ENCODE measurements around the gene PSMD1.

PSMD1 gene

DNA sequence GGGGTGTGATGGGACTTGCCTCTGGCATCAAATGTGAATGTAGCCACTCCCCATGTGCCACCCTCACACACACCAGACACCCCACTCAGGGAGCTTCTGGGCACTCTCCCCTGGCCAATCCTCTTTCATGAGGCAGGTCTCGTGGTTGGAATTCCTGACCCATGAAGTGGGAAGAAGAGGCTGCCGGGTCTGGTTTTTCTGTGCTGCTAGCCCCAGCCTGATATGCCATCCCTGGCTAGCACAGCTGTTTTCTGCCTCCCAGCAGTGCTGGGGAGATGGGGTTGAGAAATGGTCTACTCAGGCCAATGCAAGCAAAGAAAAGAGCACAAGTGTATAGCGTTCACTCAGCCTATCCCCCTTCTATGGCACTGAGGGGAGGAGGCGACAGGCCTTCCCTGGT, 20.5 kb upstream of the PSMD1 start:
- DNase-seq (ENCODE audit: low spot score): no peak

DNA sequence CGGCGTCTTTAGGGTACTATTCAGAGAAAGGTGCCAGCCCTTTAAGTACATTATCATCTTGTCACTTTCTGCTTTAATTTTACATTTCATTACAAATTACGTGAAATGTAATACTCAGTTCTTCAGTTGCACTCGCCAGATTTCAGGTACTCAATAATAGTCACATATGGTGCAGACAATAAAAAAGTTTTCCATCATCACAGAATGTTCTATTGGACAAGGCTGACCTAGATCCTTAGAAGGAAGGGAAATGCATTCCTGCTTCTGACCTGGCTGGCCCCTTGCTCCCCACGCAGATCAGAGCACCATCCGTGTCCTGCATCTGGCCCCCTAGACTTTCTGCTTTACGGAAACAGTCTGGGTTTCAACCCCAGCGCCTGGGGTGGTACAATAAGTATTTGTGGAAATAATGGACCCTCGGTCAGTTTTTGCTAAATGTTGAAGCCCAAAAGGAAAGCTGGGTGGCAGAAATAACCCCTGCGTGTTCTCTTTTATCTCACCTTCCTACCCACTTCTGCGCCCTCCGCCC, 20.0 kb upstream of the PSMD1 start:
- no peak for DNase-seq (ENCODE audit: low spot score)

DNA sequence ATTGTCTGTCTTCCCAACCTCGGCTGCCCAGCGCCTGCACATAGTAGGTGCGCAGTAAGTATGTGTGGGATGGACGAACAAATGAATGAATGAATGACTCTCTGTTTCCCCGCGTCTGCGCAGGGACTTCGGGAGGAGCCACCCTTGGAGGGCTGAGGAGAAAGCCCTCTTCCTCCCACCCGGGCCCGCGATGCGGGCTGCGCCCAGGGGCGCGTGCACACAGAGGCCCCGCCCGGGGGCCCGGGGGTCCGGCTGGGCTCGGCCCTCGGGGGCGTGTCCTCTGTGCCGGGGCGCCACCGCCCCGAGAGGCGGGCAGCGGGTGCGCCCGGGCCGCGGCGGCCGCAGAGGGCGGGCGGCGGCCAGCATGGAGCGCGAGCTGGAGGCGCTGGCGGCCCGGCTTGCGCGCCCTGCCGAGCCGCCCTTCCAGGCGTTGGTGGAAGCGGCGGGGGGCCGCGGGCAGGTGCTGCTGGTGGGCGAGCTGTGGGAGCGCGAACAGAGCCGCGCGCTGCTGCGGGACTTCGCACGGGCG, 19.4 kb upstream of the PSMD1 start, which contains the start of gene C2orf72:
TSS of gene C2orf72 (plus strand) at position 322 of the 529 bp plus-strand sequence. CDS start at position 365, 43 bp downstream.
- DNase-seq (ENCODE audit: low spot score): no peak

DNA sequence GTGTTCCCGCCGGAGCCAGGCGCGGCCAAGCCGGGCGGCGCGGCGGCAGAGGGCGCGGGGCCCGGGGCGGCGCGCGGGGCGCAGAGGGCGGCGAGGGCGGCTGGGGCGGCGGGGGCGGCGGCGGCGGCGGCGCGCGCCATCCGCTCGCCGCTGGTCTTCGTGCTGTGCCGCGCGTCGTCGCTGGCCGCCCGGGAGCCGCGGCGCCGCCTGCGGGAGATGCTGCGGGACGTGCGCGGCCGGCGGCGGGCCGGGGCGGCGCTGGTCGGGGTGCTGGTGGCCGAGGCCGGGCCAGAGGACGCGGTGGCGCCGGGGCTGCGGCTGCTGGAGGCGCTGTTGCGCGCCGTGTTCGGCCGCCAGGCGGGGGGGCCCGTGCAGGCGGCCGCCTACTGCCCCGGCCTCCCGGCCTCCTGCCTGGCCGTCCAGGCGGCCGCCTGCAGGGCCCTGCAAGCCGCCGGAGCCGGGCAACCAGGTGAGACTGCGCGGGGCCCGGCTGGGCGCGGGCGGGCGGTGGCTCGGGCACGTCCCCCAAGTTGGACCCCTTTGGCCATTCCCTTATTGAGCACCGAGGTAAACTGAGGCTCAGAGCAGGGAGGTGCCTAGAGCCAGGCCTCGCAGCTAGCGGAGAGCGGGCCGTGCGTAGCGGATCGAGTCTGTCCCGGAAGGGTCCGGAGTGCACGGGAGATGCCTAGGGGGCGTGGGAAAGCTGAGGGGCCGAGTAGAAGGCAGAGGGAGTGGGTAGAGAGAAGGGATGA, 18.8 kb upstream of the PSMD1 start:
- no peak for DNase-seq (ENCODE audit: low spot score)

DNA sequence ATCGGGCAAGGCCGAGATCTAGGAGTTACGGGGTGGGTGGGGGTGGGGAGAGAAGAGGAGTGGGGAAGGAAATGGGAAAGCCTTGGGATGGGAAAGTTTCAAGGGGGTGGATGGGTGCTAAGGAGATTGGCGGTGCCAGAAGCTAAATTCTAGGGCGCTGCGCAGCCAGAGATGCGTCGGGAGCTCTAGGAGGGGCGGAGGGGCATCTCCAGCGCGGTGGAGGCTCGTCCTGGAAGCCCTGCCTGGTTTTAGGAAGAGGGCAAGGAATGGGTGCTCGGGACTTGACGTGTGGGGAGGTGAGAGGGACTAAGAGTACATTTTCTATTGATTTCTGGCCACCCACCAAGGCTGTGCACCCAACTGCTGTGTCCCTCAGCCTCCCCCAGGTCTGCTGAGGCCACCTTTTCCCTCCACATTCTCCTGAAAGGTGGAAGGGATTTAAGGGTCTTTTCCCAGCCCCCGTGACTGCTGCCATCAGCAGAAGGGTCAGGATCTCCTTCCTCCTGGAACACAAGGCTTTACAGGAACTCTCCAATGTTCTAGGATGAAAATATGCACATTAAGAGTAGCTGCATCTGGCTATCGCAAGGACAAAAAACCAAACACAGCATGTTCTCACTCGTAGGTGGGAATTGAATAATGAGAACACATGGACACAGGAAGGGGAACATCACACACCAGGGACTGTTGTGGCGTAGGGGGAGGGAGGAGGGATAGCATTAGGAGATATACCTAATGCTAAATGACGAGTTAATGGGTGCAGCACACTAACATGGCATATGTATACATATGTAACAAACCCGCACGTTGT, 18.0 kb upstream of the PSMD1 start:
- DNase-seq (ENCODE audit: low spot score): no peak

DNA sequence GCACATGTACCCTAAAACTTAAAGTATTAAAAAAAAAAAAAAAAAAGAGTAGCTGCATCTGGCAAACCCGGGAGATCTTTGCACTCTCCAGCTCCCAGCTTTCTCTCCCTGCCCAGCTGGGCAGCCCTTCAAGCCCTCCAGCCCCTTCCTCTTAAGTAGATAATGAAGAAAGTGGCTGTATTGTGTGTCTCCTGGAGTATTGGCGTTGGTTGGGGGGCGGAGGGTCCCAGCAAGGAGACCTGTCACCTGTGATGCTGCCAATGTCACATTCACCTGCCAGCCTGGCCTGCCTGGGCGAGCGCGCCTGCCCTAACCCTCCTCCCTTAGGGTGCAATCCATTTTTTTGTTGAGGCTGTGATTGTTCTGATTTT, 17.4 kb upstream of the PSMD1 start:
- DNase-seq (ENCODE audit: low spot score): no peak

DNA sequence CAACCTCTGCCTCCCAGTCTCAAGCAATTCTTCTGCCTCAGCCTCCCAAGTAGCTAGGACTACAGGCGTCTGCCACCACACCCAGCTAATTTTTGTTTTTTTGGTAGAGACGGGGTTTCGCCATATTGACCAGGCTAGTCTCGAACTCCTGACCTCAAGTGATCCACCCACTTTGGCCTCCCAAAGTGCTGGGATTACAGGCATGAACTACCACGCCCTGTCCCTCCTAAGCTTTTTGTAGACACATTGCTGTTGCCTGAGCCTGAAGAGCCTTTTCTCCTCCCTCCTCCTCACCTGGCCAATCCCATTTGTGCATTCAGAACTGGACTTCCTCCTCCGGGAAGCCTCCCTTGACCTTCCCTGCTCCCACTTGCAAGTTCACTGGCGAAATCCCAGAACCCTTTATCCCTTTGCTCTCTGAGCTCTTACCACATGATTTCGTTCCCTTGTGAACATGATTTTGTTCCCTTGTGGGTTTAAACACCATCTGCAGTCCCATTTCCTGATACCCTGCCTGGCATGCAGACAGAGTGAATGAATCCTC, 16.8 kb upstream of the PSMD1 start:
- no peak for DNase-seq (ENCODE audit: low spot score)

DNA sequence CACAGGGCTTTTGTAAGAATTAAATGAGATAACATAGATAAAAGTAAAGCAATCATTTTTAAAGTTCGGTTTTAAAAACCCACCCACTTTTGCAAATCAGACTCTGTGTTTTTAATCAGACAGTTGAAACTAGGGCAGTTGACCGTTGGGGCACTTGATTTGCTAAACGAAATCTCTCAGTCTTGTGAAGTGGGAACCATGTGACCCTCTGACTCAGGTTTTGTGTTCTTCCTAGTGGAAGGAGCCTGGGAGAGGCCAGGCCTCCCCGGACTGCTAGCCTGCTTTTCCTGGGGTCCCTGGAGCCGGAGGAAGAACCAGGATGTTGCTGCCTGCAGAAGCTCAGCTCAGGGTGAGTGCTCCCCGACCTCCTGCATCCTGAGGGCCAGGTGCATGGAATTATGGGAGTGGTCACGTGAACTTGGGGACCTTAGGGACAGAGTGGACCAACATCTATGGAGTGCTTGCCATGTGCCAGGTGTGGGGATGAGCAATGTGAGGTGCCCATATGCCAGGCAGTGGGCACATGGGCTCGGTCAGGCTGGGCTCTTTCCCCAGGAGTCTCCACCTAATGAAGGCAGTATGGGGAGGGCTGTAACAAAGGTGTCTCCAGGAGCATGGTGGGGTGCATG, 15.5 kb upstream of the PSMD1 start:
- no peak for DNase-seq (ENCODE audit: low spot score)

DNA sequence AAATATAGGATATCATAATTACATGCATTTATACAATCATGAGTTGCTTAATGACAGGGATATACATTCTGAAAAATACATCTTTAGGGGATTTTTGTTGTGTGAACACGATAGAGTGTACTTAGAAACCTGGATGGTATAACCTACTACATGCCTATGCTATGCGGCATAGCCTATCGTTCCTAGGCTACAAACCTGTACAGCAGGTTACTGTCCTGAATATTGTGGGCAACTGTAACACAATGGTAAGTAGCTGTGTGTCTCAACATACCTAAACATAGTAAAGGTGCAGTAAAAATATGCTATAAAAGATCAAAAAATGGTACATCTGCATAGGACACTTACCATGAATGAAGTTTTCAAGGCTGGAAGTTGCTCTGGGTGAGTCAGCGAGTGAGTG, 12.9 kb upstream of the PSMD1 start:
- no peak for DNase-seq (ENCODE audit: low spot score)

DNA sequence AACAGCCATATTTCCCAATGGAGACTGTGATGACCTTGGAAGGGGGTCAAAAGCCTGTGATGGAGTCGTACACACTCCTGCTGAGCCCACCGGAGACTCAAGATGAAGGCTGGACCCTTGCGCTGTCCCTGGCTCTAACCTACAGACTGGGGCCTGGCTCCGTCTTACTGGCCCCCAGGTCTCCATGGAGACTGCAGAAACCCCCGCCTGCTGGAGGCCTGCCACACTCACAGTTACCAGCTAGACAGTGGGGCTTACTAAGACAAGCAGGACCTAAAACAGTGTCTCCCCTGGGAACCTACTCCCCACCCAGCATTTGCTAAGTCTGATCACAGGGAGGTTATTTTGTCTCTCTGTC, 9.8 kb upstream of the PSMD1 start:
- DNase-seq (ENCODE audit: low spot score): no peak

DNA sequence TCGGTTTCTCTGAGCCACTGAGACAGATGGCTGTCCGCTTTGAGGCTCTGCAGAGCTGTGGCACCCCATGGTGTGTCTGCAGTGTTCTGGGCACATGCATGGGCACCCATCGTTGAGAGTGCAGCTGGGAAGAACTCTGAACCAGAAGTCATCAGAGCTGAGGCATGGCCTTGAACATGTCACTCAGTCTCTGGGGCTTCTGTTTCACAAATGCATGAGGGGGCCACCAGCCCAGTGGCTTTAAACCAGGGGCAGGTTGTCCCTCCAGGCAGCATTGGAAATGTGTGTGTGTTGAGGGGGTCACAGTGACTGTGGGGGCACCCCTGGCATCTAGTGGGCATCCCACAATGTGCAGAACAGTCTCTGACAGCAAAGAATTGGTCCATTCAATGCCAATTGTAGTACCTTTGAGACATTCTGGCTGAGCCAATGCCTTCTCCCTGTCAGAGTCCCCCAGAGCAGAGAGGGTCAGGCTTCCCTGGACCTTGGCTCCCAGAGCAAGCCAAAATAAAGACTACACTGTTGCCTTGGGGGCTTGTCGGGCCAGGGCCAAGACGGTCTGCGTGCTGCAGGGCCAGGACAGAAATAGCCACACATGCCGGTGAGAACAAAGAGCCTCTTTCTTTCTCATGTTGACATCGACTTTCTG, 9.3 kb upstream of the PSMD1 start:
- no peak for DNase-seq (ENCODE audit: low spot score)

DNA sequence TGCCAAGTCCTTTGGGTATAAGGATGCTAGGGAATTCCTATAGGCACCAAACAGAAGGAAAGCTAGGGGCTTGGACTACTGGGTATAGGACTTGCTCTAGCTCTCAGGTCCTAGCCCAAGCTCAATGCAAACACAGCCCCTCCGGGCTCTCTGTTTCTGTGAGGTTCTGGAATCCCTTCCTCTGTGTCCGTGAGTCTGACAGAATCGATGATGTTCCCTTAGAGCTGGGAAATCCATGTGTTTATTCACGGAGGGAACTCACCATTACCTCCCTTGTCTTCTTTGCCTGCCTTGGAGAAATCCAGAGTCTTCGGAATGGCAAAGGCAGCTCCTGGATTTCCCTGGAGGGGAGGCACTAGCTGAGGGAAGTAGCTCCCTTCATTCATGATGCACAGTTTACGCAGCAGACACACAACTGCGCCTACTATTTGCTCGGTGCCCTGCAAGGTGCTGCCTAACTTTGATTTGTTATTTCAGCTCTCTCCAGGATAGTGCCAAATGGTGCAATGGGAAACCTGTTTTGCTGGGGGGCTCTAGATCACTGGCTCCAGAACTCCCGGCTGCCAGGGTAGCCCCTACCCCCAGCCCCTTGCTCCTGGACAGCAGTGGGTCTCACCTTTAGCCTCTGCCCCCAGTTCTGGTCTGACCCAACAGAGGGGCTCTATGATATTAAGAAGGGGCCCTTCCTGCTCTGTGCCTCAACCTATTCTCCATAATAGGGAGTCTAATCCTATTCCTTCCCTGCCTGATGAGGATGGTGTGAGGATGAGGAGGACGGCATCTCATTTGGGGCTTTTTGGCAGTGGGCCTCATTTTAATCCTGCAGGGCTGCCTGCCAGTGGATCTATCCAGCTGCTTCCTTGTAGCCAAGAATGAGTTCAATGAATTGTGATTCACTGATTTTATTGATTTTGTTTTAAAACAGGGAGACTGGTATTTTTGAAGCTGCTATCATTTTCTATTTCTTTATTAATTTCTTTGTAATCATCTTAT, 8.4 kb upstream of the PSMD1 start:
- DNase-seq (ENCODE audit: low spot score): no peak

DNA sequence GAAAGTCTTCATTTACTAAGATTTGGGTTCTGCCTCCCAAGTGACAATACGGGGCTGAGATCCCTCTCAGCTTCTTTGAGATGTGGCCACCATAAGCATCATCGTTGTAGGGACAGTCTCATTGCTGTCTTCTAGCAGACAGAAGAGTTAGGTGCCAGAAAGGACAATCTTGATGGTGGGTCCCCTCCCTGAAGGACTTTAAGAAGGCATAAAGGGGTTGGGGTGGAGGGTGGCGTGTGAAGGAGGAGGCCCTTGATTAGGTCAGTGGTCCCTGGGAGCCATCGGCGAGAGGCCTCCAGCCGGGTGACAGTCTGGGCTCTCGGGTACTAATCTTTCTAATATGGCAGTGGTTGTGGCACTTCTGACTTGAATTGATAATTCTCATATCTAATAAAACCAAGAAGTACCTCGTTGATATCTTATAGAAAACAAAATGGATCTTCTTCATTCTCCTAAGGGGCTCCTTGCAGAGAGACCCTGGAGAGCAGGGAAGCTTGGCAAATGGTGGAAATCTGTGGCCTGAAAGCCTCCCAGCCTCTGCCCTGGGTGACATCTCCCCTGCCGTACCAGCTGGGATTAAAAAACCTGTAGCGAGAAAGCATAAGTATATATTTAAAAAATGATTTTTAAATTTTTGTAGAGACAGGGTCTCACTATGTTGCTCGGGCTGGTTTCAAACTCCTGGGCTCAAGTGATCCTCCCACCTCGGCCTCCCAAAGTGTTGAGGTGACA, 7.2 kb upstream of the PSMD1 start:
- no peak for DNase-seq (ENCODE audit: low spot score)

DNA sequence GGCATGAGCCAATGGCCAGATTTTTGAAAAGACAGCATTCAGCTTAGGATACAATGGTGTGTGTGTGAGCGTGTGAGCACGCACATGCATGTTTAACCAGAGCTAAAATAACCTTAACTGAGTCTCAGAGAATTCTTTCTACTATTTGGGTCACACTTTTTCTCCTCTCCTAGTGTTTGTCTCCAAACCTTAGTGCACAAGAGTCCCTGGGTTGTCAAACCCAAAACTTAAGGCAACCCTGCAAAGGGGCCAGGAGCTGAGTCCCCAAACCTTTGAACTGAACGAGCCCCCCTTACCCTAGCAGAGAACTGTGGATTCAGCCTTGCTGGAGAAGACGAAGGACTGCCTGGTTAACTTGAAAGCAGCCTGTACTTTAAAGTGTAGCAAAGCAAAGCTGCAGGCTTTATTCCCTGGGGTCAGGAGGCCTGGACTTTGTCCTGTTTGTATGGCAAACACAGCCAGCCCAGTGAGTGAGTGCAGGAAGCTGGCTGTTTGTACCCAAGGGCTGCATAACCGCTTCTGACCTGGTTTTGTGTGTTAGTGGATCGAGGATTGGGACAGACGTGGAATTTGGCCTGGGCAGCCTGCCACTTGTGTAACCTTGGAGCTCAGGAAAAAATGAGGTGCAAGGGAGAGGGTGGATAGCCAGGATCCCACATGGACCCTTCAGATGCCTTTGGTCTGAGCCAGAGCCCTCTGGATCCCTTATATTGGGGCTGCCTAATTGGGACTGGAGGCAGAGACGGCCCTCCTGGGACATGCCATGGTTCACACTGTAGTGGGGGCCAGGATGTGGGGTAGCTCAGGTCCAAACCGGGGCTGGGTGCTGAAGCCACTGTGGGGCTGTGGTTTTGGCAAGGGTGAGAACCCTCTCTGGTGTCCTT, 6.4 kb upstream of the PSMD1 start:
- no peak for DNase-seq (ENCODE audit: low spot score)

DNA sequence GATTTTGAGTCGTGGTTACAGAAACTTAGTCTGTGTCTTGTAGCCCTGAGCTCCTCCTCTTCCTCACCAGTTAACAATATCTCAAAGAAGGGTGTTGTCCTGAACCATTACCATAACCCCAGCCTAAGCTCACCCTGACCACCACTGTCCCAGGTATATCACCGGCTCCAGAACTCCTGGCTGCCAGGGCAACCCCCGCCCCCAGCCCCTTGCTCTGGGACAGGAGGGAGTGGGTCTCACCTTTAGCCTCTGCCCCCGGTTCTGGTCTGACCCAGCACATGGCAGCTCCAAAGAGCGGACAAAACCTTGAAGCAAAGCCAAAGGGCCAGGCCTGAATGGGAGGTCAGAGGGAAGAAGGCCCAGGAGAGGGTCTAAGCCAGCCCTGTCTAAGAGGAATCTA, 5.6 kb upstream of the PSMD1 start:
- DNase-seq (ENCODE audit: low spot score): no peak

DNA sequence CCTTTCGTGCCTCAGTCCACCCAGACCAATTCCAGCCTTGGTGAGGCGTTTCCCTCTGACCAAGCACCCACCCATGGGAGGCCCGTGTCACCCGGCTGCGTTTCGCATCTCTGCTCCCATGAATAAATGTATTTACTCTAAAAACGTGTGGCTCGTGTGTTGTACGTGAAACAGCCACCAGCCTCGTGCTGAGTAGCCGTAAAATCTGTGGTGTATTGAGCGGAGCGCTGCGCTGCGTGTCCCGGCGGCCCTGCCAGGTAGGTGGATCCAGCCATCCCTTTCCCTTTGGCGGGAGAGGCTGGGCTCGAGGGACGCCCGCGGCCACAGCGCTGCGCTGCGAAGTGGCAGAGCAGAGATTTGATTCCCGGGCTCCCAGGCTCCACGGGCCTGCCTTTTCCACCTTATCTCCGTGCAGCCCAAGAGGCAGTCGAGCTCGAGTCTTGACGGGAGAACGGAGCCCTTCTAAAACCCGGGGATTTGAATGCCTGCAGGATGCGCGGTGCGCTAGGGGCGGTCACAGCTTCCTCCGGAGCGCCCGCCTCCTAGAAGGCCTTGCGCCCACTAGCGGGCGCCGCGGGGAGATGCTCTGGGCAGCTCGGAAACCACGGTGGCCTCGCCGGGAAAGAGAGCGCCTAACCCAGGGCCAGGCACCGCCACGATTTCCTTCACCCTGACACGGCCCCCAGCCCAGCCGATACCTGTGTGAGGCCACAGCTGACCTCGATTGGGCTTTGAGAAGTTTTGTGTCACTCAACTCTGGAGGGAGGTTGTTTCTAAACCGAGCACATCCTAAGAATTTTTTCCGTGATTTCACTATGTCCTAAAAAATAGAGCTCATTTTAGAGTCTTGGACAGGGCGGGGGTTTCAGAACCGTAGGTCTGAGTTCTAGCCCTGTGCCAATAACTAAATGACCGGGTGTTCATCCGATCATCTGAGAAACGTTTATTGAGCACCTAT, 3.9 kb upstream of the PSMD1 start:
- DNase-seq (ENCODE audit: low spot score): peak; percentile 77

DNA sequence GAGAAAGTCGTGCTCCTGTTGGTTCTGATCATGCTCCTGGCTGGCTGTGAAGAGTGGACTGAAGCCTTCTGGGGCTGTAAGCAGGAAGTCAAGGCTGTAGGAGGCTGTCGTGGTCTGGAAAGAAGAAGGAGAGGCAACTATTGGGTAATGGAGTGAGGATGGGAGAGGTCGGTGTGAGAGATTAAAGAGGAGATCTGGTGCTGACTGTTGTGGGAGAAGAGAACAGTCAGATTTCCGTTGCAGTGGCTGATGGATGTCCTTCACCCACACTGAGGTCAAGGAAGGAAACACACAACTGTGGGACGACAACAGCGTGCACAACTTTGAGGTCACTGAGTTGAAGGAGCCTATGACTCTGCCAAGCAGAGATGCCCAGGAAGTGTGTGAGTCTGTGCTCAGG, 2.8 kb upstream of the PSMD1 start:
- DNase-seq (ENCODE audit: low spot score): no peak

DNA sequence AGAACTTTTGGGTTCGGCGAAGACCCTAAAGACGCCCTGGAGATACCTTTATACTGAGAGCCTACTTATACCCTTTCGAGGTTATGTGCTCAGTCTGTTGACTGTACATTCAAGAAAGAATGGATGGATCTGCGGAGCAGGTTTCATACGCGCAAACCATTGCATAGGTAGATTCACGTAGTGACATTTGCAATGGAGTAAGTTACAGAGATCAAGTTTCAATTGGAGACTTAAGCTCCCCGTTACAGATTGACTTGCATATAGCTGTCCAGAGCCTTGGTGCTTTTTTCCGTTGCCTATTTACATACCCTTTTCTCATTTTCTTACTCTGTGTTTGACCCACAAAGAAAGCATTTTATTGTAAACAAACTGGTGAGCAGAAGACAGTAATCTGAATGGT, 923 bp downstream of the PSMD1 start:
- peak; percentile 33 for DNase-seq (ENCODE audit: low spot score)

All from hematopoietic multipotent progenitor cell treated with erythropoietin and hydrocortisone succinate and interleukin-3 and kit ligand, for 15 days (in vitro differentiated cells).